Activated T-helper 1 cell treated with anti-CD3 and anti-CD28 coated beads, Interleukin-12 subunit alpha, Interleukin-12 subunit beta, Interleukin-2, Interleukin-4 antibody, amounts not matched to agents 30 ng/mL and 10 ng/mL and 1 ng/mL, durations not matched to agents 14 hours and 24 hours and 36 hours (primary cell): ENCODE measurements around the gene POMT2. TPM values are rescaled to one million over a fixed set of nuclear protein-coding genes. Genes with fewer than 3 reads are reported as not detected.

ENCODE experiments used
- DNase-seq: peaks from one replicate; pipeline ENCODE4 v3.0.0; 2021; ENCODE audit warnings: low spot score
- H3K27ac Mint-ChIP-seq: one replicate; pipeline ENCODE4 v1.8.0; 2021; ENCODE audit warnings: mild to moderate bottlenecking, mixed read lengths
- H3K27me3 Mint-ChIP-seq: one replicate; pipeline ENCODE4 v1.8.0; 2022; ENCODE audit warnings: mild to moderate bottlenecking, moderate library complexity, mixed read lengths; ENCODE audit not compliant: insufficient read depth
- H3K36me3 Mint-ChIP-seq: one replicate; pipeline ENCODE4 v1.8.0; 2021; ENCODE audit warnings: low read depth, mixed read lengths
- H3K4me1 Mint-ChIP-seq: one replicate; pipeline ENCODE4 v1.8.0; 2021; ENCODE audit warnings: low read depth, mixed read lengths
- H3K4me3 Mint-ChIP-seq: one replicate; pipeline ENCODE4 v1.8.0; 2021; ENCODE audit warnings: mild to moderate bottlenecking, moderate library complexity, mixed read lengths
- H3K9me3 Mint-ChIP-seq: one replicate; pipeline ENCODE4 v1.8.0; 2021; ENCODE audit warnings: mixed read lengths
- intact Hi-C: fragments of 100-400 bp; cut with micrococcal nuclease; formaldehyde crosslinking; loops from one replicate; pipeline ENCODE4 v1.15.1; 2024
- total RNA-seq: library from RNA; stranded (reverse); gene quantifications from 2 replicates; pipeline ENCODE4 v1.2.3, GENCODE V29; 2022

POMT2 gene
- 20.5 and 22.1 TPM in 2 replicates for total RNA-seq

DNA sequence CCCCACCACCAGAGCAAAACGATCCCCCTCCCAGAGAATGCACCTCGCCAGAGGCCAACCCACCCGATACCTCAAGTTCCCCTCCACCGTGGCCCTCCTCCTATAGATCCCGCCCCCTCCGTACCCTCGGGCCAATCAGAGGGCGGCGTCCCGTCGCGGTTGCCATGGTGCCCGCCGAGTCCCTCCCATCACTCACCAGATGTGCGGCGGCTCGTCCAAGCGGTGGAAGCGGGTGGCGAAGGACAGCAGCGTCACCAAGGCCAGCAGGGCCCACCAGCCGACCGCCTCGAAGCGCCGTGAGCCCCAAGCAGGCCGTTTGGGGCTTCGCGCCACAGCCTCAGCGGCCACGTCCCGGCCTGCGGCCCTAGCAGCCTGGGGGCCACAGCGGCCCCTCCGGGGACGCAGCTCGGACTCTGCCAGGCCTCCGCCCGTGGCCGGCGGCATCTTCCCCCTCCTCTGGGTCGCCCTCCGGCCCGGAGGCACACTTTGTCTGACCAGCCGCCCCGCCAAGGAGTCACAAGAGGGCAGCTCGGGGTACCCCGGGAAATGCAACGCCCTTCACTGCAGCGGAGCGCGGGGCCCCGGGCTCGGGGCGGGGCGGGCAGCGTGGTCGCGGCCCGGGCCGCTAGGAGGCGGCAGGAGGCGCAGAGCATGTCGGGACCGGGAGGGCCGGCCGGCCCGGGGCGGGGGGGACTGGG lies at the start of gene POMT2:
TSS of gene POMT2 (minus strand) at position 646 of the 698 bp plus-strand sequence. CDS start at position 444, 202 bp downstream.
- Mint-ChIP-seq H3K9me3 (no peaks in the 10 kb centered on the region), H3K4me1 (peaks cover 22% of the 10 kb centered on the region), H3K4me3 (peak within 1 kb of the TSS; percentile 92), H3K36me3 (no peaks in the 10 kb centered on the region), H3K27me3 (no peaks in the 10 kb centered on the region), H3K27ac (peak within 1 kb of the TSS; percentile 99)
- intact Hi-C loops, result loop anchor here (1.0 to 5.0 kb wide), 7 partner anchors 17 to 508 kb away; partner anchors contain the start of genes ADCK1, ANGEL1 and CIPC
- peak; percentile 92 for DNase-seq

DNA sequence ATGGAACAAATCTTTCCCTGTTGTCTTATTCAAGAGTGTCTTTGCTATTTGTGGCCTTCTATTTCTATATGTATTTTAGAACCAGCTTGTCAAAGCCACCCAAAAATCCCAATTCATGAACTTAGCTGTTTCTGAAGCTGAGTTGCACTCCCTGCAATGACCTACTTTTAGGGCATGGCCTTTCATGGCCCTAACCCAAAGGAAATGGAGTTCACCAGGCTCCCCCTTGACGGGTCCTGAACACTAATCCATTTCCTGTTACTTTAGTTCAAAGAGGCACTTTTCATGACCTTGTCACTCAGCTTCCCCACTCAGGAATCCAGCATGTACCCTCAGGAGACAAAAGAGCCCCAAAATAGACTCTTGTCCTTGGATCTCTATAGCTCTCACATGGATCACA lies 48.6 kb upstream of the POMT2 start:
- Mint-ChIP-seq H3K27ac (peak overlapping the region; percentile 26), H3K4me1 (peaks cover 31% of the 10 kb centered on the region), H3K27me3 (no peaks in the 10 kb centered on the region), H3K9me3 (peaks cover under 1% of the 10 kb centered on the region), H3K4me3 (no peak overlapping the region), H3K36me3 (peaks cover 14% of the 10 kb centered on the region)
- intact Hi-C loops, result no loop called here
- no peak for DNase-seq

- Mint-ChIP-seq H3K4me1 (peaks cover 18% of the 10 kb centered on the region), H3K9me3 (no peaks in the 10 kb centered on the region), H3K36me3 (peaks cover 9% of the 10 kb centered on the region), H3K4me3 (no peak overlapping the region), H3K27ac (no peak overlapping the region), H3K27me3 (no peaks in the 10 kb centered on the region)
- DNase-seq, result no peak
- intact Hi-C loops, result no loop called here
Observed at GRCh38 chr14:77364146-77364545, 43.5 kb upstream of the POMT2 start.

GRCh38 chr14:77359626-77360025 lies 38.9 kb upstream of the POMT2 start:
- H3K27ac Mint-ChIP-seq, result no peak overlapping the region
- intact Hi-C loops, result no loop called here
- H3K9me3 Mint-ChIP-seq, result no peaks in the 10 kb centered on the region

DNA sequence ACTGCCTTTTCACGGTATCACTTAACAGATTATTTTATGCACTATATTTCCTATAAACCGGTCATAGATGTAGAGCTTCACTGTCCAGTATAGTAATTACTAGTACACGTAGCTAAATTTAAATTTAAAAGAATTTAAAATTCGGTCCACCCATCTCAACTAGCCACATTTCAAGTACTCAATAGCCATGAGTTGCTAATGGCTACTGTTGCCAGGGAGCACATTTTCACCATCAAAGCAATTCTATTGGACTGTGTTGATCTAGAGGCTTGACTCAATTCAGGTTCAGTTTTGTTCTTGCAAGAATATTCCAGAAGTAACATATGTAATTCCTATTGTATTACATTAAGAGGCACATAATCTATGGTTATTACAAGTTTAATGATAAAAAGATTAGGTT lies 36.2 kb upstream of the POMT2 start:
- no peak for DNase-seq
- no peaks in the 10 kb centered on the region for H3K9me3 Mint-ChIP-seq
- intact Hi-C loops, result no loop called here
- peaks cover 8% of the 10 kb centered on the region for H3K36me3 Mint-ChIP-seq
- H3K27ac Mint-ChIP-seq, result no peak overlapping the region
- no peak overlapping the region for H3K4me3 Mint-ChIP-seq
- no peaks in the 10 kb centered on the region for H3K27me3 Mint-ChIP-seq
- H3K4me1 Mint-ChIP-seq, result peaks cover 4% of the 10 kb centered on the region

More at GRCh38 chr14:77359626-77360025, 38.9 kb upstream of the POMT2 start:
- H3K36me3 Mint-ChIP-seq, result peaks cover 10% of the 10 kb centered on the region
- no peak for DNase-seq
- no peaks in the 10 kb centered on the region for H3K27me3 Mint-ChIP-seq
- no peak overlapping the region for H3K4me3 Mint-ChIP-seq
- peaks cover 18% of the 10 kb centered on the region for H3K4me1 Mint-ChIP-seq

DNA sequence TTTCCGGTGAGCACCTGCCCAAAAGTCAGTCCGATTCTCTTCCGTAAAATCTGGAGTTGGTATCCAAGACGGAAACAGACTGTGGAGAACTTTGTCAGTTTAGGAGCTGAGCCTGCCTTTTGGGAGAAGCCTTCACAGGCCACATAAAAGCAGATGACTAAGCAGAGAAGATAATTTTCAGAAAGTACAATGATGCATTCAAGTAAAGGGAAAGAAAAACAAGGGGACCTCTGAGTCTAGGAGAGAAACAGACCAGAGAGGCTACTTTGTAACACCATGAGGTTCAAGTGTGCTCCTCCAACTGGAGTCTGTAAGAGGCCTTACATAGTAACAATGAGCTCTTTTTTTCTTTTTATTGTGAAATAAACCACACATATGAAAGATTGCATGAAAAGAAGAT lies 35.1 kb upstream of the POMT2 start:
- peaks cover 8% of the 10 kb centered on the region for H3K36me3 Mint-ChIP-seq
- intact Hi-C loops, result no loop called here

GRCh38 chr14:77353469-77354141 lies 32.9 kb upstream of the POMT2 start:
- no peak overlapping the region for H3K4me3 Mint-ChIP-seq
- no peaks in the 10 kb centered on the region for H3K9me3 Mint-ChIP-seq
- peaks cover 15% of the 10 kb centered on the region for H3K36me3 Mint-ChIP-seq
- H3K27me3 Mint-ChIP-seq, result no peaks in the 10 kb centered on the region
- DNase-seq, result no peak
- H3K27ac Mint-ChIP-seq, result no peak overlapping the region
- peaks cover 4% of the 10 kb centered on the region for H3K4me1 Mint-ChIP-seq
- intact Hi-C loops, result no loop called here

More for the DNA sequence above, 35.1 kb upstream of the POMT2 start:
- Mint-ChIP-seq H3K27ac (no peak overlapping the region), H3K9me3 (no peaks in the 10 kb centered on the region), H3K4me3 (no peak overlapping the region), H3K4me1 (peaks cover 4% of the 10 kb centered on the region), H3K27me3 (no peaks in the 10 kb centered on the region)
- no peak for DNase-seq

GRCh38 chr14:77347751-77348150 lies 27.1 kb upstream of the POMT2 start:
- DNase-seq, result no peak
- H3K4me1 Mint-ChIP-seq, result no peaks in the 10 kb centered on the region
- H3K9me3 Mint-ChIP-seq, result no peaks in the 10 kb centered on the region
- H3K36me3 Mint-ChIP-seq, result peaks cover 15% of the 10 kb centered on the region
- no peaks in the 10 kb centered on the region for H3K27me3 Mint-ChIP-seq
- no peak overlapping the region for H3K4me3 Mint-ChIP-seq
- no peak overlapping the region for H3K27ac Mint-ChIP-seq
- intact Hi-C loops, result no loop called here

GRCh38 chr14:77346495-77346894 lies 25.8 kb upstream of the POMT2 start:
- Mint-ChIP-seq H3K36me3 (peaks cover 25% of the 10 kb centered on the region), H3K4me3 (no peak overlapping the region), H3K27ac (no peak overlapping the region), H3K9me3 (no peaks in the 10 kb centered on the region), H3K4me1 (no peaks in the 10 kb centered on the region), H3K27me3 (no peaks in the 10 kb centered on the region)
- DNase-seq, result no peak
- intact Hi-C loops, result no loop called here

- no peak overlapping the region for H3K27ac Mint-ChIP-seq
- intact Hi-C loops, result no loop called here
- H3K9me3 Mint-ChIP-seq, result no peaks in the 10 kb centered on the region
- no peak for DNase-seq
- no peak overlapping the region for H3K4me3 Mint-ChIP-seq
- peaks cover 27% of the 10 kb centered on the region for H3K36me3 Mint-ChIP-seq
- no peaks in the 10 kb centered on the region for H3K4me1 Mint-ChIP-seq
- no peaks in the 10 kb centered on the region for H3K27me3 Mint-ChIP-seq
Observed at GRCh38 chr14:77344377-77344996, 23.8 kb upstream of the POMT2 start.

- H3K27me3 Mint-ChIP-seq, result no peaks in the 10 kb centered on the region
- no peak for DNase-seq
- H3K27ac Mint-ChIP-seq, result no peak overlapping the region
- peaks cover 31% of the 10 kb centered on the region for H3K36me3 Mint-ChIP-seq
- intact Hi-C loops, result no loop called here
- peaks cover 8% of the 10 kb centered on the region for H3K4me1 Mint-ChIP-seq
- H3K9me3 Mint-ChIP-seq, result no peaks in the 10 kb centered on the region
- no peak overlapping the region for H3K4me3 Mint-ChIP-seq
Observed at GRCh38 chr14:77343662-77344061, 23.0 kb upstream of the POMT2 start.

- H3K4me1 Mint-ChIP-seq, result peaks cover 16% of the 10 kb centered on the region
- H3K4me3 Mint-ChIP-seq, result no peak overlapping the region
- no peak for DNase-seq
- H3K36me3 Mint-ChIP-seq, result peaks cover 31% of the 10 kb centered on the region
- no peaks in the 10 kb centered on the region for H3K9me3 Mint-ChIP-seq
- no peak overlapping the region for H3K27ac Mint-ChIP-seq
- H3K27me3 Mint-ChIP-seq, result no peaks in the 10 kb centered on the region
- intact Hi-C loops, result no loop called here
Observed at GRCh38 chr14:77342726-77343397, 22.2 kb upstream of the POMT2 start.

GRCh38 chr14:77340389-77340788 lies 19.7 kb upstream of the POMT2 start:
- intact Hi-C loops, result no loop called here
- no peak overlapping the region for H3K27ac Mint-ChIP-seq
- H3K27me3 Mint-ChIP-seq, result no peaks in the 10 kb centered on the region
- H3K4me1 Mint-ChIP-seq, result peaks cover 18% of the 10 kb centered on the region
- no peak overlapping the region for H3K4me3 Mint-ChIP-seq
- no peak for DNase-seq
- H3K36me3 Mint-ChIP-seq, result peaks cover 32% of the 10 kb centered on the region
- H3K9me3 Mint-ChIP-seq, result no peaks in the 10 kb centered on the region
